CD1c-positive myeloid dendritic cell (primary cell): ENCODE measurements around the gene WDFY2.
"Not testable (repeated sequence)": the region's sequence is repeated elsewhere in the genome, so short reads cannot be mapped to it uniquely, and the experiment has no call there.

ENCODE experiments used
- DNase-seq: peaks from one replicate; pipeline ENCODE4 v3.0.0-alpha.2; 2016; ENCODE audit errors: extremely low spot score

Gene WDFY2

GRCh38 chr13:51630288-51630615 lies 46.0 kb downstream of the WDFY2 start:
- no peak for DNase-seq

- DNase-seq: no peak
These were observed 48.5 kb downstream of the WDFY2 start for GRCh38 chr13:51632591-51633362.

- DNase-seq: peak; percentile 50
These were observed 51.0 kb downstream of the WDFY2 start for GRCh38 chr13:51635137-51635878.

GRCh38 chr13:51636349-51636890 lies 52.2 kb downstream of the WDFY2 start:
- no peak for DNase-seq

- DNase-seq: no peak
These were observed 53.6 kb downstream of the WDFY2 start for GRCh38 chr13:51637852-51638215.

DNA sequence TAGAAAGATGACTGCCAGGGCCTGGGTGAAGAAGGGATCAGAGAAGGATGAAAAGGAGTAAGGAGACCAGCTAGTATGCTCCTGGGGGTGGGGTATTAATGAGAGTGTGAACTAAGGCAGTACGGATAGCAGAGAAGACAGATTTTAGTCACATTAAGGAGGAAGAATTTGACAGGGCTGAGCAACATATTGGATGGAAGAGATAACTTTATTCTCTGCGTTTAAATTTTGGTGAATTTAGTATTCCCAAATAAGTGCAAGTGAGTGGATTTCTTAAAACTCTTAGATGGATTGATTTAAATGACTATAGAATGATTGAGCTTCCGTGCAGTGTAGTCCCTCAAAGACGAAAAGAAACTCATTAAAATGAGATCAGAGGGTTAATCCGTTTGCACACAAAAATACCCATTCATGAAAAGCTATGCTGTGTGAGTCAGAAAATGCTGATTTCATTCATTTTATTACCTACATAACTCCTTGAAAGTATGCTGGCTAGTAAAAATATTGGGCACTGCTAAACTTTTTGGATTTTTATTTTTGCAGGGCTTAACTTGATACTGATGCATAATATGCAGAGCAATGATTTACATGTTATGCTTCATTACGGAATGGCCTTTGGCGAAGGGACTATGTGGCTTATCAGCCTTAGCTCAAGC lies 54.1 kb downstream of the WDFY2 start:
- no peak for DNase-seq

DNA sequence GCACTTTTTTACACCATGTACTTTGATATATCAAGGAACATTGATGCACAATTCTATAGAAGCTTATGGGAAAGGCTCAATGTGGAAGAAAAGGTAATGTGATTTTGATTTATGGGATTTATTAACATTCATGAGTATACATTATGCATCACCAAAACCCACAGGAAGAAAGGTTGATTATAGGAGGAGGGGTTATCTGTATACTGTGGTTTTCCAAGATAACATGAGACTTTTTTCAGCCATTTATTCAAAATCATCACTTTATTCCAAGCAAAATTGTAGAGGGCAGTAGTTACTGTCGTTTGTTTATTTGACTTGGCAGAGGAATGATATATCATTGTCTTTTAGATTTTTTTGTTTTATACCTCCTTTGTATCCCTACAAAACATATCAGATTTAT lies 54.9 kb downstream of the WDFY2 start:
- DNase-seq: no peak

- not testable (repeated sequence) for DNase-seq
These were observed 56.4 kb downstream of the WDFY2 start for GRCh38 chr13:51640696-51641095.

GRCh38 chr13:51643105-51643881 lies 59.0 kb downstream of the WDFY2 start:
- DNase-seq: peak; percentile 39

DNA sequence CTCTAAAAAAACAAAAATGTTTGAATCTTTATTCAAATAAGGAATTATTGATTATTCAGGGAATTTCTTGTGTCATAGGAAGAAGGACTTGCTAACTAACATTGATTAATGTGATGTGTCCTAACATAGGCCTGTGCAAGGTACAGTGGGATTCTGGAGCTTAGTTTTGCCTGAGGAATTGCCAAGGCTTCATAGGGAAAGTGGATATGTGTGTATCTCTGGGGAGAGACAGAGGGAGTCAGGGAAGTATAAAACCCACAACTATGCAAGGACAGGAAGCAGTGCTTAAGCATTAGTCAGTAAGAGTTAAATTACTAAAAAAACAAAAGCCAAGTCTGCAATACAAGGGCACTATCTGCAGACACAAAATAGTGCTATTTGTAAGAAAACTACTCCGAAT lies 59.6 kb downstream of the WDFY2 start:
- no peak for DNase-seq

- peak; percentile 19 for DNase-seq
These were observed 60.4 kb downstream of the WDFY2 start for GRCh38 chr13:51644654-51645053.

GRCh38 chr13:51645154-51645650 lies 60.9 kb downstream of the WDFY2 start:
- DNase-seq: peak; percentile 86

GRCh38 chr13:51645761-51646670 lies 61.8 kb downstream of the WDFY2 start:
- DNase-seq: no peak

GRCh38 chr13:51647067-51647466 lies 62.8 kb downstream of the WDFY2 start:
- DNase-seq: no peak

GRCh38 chr13:51652193-51652592 lies 67.9 kb downstream of the WDFY2 start:
- not testable (repeated sequence) for DNase-seq

DNA sequence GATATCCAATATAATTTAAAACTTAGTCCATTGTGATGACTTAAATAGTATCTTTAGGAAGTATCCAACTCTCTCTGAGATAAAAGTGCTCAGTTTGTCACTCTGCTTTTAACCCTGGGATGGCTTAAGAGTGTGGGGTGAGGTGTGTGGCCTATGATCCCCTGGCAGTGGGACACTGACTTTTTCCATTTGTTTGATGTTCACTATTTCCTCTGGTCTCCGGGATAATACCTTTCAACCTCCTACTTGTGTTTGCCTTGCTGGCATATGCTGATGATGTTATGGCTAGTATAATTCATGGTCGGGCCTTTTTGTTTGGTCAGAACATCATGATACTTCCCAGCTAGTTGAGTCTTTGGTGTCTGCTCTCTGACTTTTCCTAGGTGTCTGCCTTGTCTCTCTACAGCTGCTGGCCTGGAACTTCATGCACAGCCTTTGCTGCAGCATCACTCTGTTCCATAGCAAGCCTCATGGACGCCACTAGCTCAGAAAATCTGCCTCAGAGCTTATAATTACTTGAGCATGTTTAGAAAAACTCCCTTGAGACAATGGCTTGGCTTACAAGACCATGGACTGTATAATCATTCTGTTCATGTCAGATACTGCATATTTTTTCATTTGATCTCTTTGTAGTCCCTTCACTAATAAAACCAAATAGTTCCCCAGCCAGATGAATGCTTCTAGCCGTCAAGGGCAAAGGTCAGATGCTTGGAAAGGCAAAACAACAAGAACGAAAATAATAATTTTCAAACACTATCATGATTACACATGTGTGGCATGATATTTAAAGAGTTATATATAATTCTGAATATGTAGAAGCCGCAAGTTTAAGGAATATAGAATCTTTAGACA lies 75.2 kb downstream of the WDFY2 start:
- no peak for DNase-seq

DNA sequence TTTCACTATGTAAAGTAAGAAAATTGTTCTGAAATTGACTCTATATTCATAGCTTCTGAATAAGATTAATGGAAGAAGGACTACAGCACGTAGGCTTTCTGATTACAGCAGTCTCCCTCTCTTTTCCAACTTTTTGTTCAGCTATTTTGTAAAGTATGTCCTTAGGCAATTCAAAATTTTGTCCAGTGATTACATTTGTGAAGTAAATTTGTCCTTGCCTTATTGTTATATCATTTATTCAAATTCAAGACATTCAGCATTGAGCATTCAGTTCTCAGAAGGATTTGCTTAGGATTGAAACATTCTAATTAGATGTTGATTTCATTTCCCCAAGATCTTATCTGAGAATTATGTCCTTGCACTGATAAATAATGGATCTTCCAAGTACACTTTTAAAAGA lies 76.6 kb downstream of the WDFY2 start:
- DNase-seq: no peak

GRCh38 chr13:51663973-51664957 lies 80.0 kb downstream of the WDFY2 start:
- DNase-seq: no peak
